HepG2 (cell line): ENCODE results near the gene NT5C1A. TPM values are rescaled to one million over a fixed set of nuclear protein-coding genes. Genes with fewer than 3 reads are reported as not detected.

Experiments used
- ATF2 ChIP-seq: sonication (generic); formaldehyde crosslinking; IDR thresholded peaks from 2 replicates; pipeline ENCODE4 v1.4.0; 2020; ENCODE audit warnings: missing genetic modification reagents
- FOXM1 ChIP-seq: sonication (generic); formaldehyde crosslinking; IDR thresholded peaks from 2 replicates; pipeline ENCODE4 v1.5.0; 2020; ENCODE audit warnings: missing genetic modification reagents
- JUN ChIP-seq: sonication (generic); formaldehyde crosslinking; IDR thresholded peaks from 2 replicates; pipeline ENCODE4 v1.4.0; 2020; ENCODE audit warnings: mild to moderate bottlenecking, missing genetic modification reagents
- RFX3 ChIP-seq: IDR thresholded peaks from 2 replicates; pipeline ENCODE4 v1.6.1; 2016; ENCODE audit warnings: missing biosample characterization, missing genetic modification reagents
- SNAI1 ChIP-seq: sonication (generic); formaldehyde crosslinking; IDR thresholded peaks from 2 replicates; pipeline ENCODE4 v1.5.0; 2020; ENCODE audit warnings: mild to moderate bottlenecking, missing genetic modification reagents, borderline replicate concordance
- SYNCRIP ChIP-seq: fragments of 200-400 bp; formaldehyde crosslinking; IDR thresholded peaks from 2 replicates; pipeline ENCODE4 v1.6.1; 2018; ENCODE audit warnings: mild to moderate bottlenecking, low read depth, low read length; ENCODE audit not compliant: insufficient read depth
- ZBTB3 ChIP-seq: sonication (generic); formaldehyde crosslinking; IDR thresholded peaks from 2 replicates; pipeline ENCODE4 v1.4.0; 2020; ENCODE audit warnings: low read depth, mild to moderate bottlenecking, moderate library complexity, missing genetic modification reagents, borderline replicate concordance
- ZNF20 ChIP-seq: sonication (generic); formaldehyde crosslinking; IDR thresholded peaks from 2 replicates; pipeline ENCODE4 v1.4.0; 2020; ENCODE audit warnings: mild to moderate bottlenecking, moderate library complexity, missing genetic modification reagents
- ZNF263 ChIP-seq: sonication (generic); formaldehyde crosslinking; IDR thresholded peaks from 2 replicates; pipeline ENCODE4 v1.4.0; 2020; ENCODE audit warnings: missing genetic modification reagents
- ZSCAN12 ChIP-seq: sonication (generic); formaldehyde crosslinking; IDR thresholded peaks from 2 replicates; pipeline ENCODE4 v1.9.0; 2021; ENCODE audit warnings: mild to moderate bottlenecking, missing genetic modification reagents
- polyA plus RNA-seq, 8 experiments: library from polyadenylated mRNA; depleted of rRNA in 3 of 8; stranded (reverse) in 7 of 8; unstranded in 1 of 8; fragments of >200 nt; fragmentation: Illumina TruSeq in 4 of 8; extraction: Trizol in 4 of 8; gene quantifications; 2 replicates each; pipeline versions ENCODE4 v1.2.1 to v1.2.3, GENCODE V29; 2011 to 2016; ENCODE audit warnings: low read depth in 4 of 8, missing spikeins in 1 of 8, mixed read lengths in 1 of 8; ENCODE audit not compliant: insufficient read depth in 1 of 8
- total RNA-seq, 5 experiments: library from RNA; depleted of rRNA; stranded (reverse); fragments of >200 nt; fragmentation: Illumina TruSeq; extraction: Trizol; gene quantifications; 2 replicates each; pipeline ENCODE4 v1.2.3, GENCODE V29; 2016; ENCODE audit warnings: low read depth in 1 of 5
- TF ChIP-seq, protein P1 (sequence below): sonication (generic); formaldehyde crosslinking; IDR thresholded peaks from 2 replicates; pipeline ENCODE4 v1.4.0; 2020; ENCODE audit warnings: missing genetic modification reagents, borderline replicate concordance

NT5C1A gene
- total and polyA plus RNA-seq, 2 of the 13 experiments (the other 11 are each of a cell fraction or from before 2014, with no cell fraction given) = not detected

DNA sequence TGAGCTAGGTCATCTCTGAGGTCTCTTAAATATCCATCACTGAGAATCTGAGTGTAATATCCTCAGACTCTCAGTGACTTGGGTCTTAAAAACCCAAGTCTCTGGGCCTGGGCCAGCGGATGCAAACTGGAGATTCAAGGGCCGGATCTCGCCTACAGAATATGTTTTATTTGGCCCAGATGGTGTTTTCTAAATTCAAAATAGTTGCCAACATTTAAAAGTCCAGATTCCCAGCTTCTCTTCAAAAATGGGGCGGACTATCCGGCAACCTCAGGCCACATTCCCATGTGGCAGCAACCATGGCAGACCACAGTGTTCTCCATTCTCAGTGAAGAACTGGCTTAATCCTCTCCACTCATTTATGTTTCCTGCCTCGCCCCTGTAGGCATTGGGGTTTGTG, 19.8 kb downstream of the NT5C1A start (continued):
- TF ChIP-seq, protein P1, sequence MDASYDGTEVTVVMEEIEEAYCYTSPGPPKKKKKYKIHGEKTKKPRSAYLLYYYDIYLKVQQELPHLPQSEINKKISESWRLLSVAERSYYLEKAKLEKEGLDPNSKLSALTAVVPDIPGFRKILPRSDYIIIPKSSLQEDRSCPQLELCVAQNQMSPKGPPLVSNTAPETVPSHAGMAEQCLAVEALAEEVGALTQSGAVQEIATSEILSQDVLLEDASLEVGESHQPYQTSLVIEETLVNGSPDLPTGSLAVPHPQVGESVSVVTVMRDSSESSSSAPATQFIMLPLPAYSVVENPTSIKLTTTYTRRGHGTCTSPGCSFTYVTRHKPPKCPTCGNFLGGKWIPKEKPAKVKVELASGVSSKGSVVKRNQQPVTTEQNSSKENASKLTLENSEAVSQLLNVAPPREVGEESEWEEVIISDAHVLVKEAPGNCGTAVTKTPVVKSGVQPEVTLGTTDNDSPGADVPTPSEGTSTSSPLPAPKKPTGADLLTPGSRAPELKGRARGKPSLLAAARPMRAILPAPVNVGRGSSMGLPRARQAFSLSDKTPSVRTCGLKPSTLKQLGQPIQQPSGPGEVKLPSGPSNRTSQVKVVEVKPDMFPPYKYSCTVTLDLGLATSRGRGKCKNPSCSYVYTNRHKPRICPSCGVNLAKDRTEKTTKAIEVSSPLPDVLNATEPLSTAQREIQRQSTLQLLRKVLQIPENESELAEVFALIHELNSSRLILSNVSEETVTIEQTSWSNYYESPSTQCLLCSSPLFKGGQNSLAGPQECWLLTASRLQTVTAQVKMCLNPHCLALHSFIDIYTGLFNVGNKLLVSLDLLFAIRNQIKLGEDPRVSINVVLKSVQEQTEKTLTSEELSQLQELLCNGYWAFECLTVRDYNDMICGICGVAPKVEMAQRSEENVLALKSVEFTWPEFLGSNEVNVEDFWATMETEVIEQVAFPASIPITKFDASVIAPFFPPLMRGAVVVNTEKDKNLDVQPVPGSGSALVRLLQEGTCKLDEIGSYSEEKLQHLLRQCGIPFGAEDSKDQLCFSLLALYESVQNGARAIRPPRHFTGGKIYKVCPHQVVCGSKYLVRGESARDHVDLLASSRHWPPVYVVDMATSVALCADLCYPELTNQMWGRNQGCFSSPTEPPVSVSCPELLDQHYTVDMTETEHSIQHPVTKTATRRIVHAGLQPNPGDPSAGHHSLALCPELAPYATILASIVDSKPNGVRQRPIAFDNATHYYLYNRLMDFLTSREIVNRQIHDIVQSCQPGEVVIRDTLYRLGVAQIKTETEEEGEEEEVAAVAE = no peak
- TF ChIP-seq SNAI1 (CRISPR knock-in tag) (no peak), ATF2 (no peak), ZNF20 (no peak), ZSCAN12 (no peak), SYNCRIP (no peak), FOXM1 (CRISPR knock-in tag) (no peak), RFX3 (CRISPR knock-in tag) (no peak), ZBTB3 (CRISPR knock-in tag) (no peak), JUN (CRISPR knock-in tag) (no peak), ZNF263 (CRISPR knock-in tag) (no peak)
